ENCODE measurements around the gene PNPO. TPM values are rescaled to one million over a fixed set of nuclear protein-coding genes. Genes with fewer than 3 reads are reported as not detected.

Gene PNPO
- 10 to 100 TPM; 14.5 to 18.8 TPM for total RNA-seq
- long read RNA-seq, donor 1, transcript PNPO-217 (7 exons, 3,465 nt) = major isoform, 7 of 9 reads
- long read RNA-seq, donor 1, partial matches to known transcripts = 1 of 9 reads
- long read RNA-seq, donor 1, other reads (novel, unspliced or antisense) = 0 of 9 reads
- long read RNA-seq, donor 2, transcript PNPO-217 (7 exons, 3,465 nt) = major isoform, 9 of 14 reads
- long read RNA-seq, donor 2, partial matches to known transcripts = 0 of 14 reads
- long read RNA-seq, donor 2, other reads (novel, unspliced or antisense) = 1 of 14 reads

DNA sequence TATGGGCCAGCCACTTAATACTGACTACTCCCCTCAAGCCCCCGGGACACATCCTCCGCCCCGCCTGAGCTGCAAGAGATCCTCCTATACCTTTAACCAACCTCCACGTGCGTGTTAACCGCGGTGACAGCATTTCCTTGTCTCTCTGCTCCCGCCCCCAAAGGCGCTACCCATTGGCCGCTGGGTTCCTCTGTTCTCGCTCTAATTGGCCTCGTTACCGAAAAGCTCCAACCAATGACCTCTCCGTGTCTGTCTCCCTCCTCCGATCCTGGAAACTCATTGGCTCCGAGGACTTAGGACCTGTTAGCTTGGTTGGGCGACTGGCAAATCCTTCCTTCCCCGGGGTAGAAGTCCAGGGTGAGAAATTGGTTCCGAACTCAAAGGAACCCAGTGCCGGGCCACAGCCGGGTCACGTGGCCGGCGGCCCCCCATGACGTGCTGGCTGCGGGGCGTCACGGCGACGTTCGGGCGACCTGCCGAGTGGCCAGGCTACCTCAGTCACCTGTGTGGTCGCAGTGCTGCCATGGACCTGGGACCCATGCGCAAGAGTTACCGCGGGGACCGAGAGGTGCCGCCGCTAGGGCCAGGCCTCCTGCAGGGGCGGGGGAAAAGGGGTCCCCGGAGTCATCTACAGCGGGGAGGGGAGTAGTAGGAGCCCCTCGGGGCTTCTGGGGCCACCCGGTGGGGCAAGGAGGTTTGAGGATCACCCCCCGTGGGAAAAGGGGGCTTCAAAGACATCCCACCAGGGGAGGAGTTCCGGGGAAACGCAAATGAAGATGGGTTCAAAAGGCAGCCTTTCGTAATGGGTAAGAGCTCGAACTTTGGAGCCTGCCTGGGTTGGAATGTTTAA lies at the start of gene PNPO:
Gene PNPO (plus strand): TSS at position 326 of the 850 bp plus-strand sequence. CDS start 105 bp downstream, at position 431.
- peak; percentile 98 for DNase-seq (ENCODE audit: low spot score)

GRCh38 chr17:47894498-47895346 lies 46.6 kb upstream of the PNPO start:
- intact Hi-C loops (cut with DNase I) = loop anchor here (5.0 kb wide), 2 partner anchors 48 to 53 kb away; partner anchors contain the start of gene PNPO (in 1 of the 2)
- no peak for DNase-seq (ENCODE audit: low spot score)

More for the DNA sequence above, at the start of gene PNPO:
- intact Hi-C loops (cut with DNase I) = loop anchor here in 1 of 2 donors (5.0 kb wide), 1 partner anchor 44 kb away; the partner anchor contains the start of gene SP2

DNA sequence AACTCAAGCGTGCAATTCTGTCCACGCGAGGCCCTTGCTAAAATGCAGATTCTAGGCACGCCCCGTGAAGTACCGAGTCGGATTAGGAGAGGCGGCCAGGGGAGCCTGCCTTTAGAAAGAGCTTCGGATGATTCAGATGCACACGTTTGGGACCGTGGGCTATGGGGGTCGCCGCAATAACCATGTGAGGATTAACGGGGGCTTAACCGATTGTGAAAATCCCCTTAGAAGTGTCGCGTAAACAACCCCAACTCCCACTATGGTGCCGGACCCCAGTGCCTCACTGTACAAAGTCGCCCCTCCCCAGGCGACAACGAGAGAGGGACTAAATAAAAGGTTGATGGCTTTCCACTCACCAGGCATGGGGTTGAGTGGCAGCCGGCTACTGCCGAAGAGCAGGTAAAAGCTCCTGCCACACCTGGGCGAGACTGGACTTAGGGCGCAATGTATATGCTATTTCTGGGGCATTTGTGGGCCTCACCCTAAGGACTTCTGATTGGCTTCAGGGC lies 46.0 kb upstream of the PNPO start:
- intact Hi-C loops (cut with DNase I) = loop anchor here (5.0 kb wide), 2 partner anchors 47 to 52 kb away; partner anchors contain the start of gene PNPO (in 1 of the 2)
- DNase-seq (ENCODE audit: low spot score) = peak; percentile 82

DNA sequence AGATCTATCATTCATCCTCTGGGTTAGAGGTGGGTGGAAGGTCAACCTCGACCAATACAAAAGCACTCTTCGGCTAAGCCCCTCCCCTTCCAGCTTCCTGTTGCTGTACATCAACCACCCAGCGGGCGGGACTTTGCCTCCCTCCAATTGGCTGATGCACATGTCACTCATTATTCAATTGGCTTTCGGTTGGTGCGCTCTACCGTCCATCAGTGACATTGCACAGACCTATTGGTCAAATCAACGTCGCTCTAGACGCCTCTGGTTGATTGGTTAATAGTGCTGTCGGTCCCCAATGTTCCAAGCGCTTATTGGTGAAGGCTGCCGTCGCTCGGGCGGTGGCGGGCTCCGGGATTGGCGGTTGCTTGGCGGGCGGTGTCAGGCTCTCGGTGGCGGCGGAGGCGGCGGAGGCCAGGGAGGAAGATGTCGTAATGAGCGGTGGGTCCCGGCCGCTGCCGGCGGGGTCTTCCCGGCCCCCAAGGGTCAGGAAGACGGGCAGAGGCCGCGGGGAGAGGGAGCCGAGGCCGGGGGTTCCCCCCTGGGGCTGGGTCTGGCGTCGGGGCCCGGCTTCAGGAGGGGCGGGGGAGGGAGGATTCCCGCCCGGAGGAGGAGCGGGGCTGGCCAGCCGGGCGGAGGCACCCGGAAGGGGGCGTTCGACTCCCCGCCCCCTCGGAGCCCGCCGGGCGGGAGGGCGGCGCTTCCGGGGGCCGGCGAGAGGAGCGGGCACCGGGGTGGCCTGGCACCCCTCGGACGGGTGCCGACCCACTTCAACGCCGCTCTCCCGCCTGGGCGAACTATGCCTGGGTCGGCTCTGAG lies 45.3 kb upstream of the PNPO start, which contains the start of gene SP2:
Gene SP2 (plus strand): TSS at position 381 of the 816 bp plus-strand sequence. CDS start 51 bp downstream, at position 432.
- intact Hi-C loops (cut with DNase I) = loop anchor here (5.0 kb wide), 2 partner anchors 46 to 51 kb away; partner anchors contain the start of gene PNPO (in 1 of the 2)
- peak; percentile 99 for DNase-seq (ENCODE audit: low spot score)

DNA sequence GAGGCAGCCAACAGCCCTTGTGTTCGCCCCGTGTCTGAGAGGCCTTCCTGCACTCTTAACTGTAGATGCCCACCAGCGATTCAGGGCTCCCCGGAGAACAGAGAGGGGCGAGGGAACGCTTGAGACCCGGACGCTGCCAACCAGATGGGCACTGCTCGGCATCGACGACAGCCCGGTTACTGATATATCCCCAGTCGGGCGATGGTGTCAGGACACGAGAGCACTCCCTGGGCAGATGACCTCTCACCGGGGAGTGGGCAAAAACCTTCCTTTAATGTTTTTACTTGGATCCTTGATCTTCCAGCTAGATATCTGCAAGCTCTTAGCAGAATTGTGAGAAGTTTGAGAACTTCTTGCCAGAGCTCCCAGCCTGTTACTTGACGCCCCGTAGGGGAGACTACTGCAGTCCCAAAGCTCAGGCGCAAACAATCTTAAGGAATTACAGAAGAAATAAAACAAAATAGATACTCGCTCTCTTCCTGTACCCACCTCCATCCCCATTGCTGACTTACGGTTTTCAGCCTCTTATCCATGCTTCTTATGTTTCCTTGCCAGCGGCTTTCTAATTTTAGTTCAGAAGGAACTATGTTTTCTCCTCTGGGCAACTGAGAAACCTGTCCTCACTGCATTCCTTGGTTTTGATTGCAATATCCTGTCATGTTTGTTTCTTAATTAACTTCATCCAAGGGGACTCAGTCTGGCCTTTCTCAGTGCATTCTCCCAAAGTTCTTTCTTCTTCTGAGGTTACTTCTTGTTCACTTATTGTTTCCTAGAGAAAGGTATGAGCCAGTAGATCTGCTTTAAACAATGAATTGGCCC lies 44.5 kb upstream of the PNPO start:
- intact Hi-C loops (cut with DNase I) = loop anchor here (5.0 kb wide), 2 partner anchors 45 to 50 kb away; partner anchors contain the start of gene PNPO (in 1 of the 2)
- no peak for DNase-seq (ENCODE audit: low spot score)

DNA sequence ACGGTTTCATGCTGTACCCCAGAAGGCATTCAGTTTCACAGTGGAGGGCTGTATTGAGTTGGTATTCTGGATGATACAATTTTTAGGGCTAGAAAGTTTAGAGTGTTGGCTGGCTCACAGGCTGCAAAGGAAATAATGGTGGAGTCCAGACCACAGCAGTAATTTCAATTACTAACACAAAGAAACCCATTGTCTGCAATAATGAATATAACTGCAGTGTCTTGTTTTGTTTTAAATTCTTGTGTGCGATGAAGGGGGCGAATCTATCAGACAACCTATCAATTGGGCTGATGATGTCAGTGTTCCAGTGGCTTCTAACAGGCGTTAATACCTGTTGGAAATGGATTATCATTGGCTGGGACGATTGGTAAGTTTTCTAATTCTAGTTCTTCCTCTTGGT lies 43.8 kb upstream of the PNPO start:
- DNase-seq (ENCODE audit: low spot score) = no peak
- intact Hi-C loops (cut with DNase I) = loop anchor here (5.0 kb wide), 2 partner anchors 45 to 50 kb away; partner anchors contain the start of gene PNPO (in 1 of the 2)

DNA sequence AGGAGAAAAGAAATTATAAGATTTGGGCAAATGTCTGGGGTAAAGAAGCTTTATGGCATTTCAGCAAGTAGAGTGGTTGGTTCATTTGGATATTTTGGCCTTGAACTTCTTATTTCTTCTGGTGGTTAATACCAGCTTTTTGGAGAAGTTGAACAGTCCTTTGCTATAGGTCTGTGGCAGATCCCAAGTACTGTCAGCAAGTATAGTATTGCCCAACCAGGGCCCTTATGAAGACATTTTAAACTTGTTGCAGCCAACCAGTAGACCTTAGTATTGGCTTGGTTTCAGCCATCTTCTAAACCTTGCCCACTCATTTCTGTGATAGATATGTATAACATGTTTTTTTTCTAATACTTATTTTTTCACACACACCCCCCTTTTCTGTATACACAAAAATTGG lies 43.1 kb upstream of the PNPO start:
- intact Hi-C loops (cut with DNase I) = loop anchor here (5.0 kb wide), 2 partner anchors 44 to 49 kb away; partner anchors contain the start of gene PNPO (in 1 of the 2)

GRCh38 chr17:47899643-47900042 lies 41.7 kb upstream of the PNPO start:
- no peak for DNase-seq (ENCODE audit: low spot score)
- intact Hi-C loops (cut with DNase I) = loop anchor here (5.0 kb wide), 2 partner anchors 43 to 48 kb away; partner anchors contain the start of gene PNPO (in 1 of the 2)

More for the DNA sequence above, 43.1 kb upstream of the PNPO start:
- no peak for DNase-seq (ENCODE audit: low spot score)

DNA sequence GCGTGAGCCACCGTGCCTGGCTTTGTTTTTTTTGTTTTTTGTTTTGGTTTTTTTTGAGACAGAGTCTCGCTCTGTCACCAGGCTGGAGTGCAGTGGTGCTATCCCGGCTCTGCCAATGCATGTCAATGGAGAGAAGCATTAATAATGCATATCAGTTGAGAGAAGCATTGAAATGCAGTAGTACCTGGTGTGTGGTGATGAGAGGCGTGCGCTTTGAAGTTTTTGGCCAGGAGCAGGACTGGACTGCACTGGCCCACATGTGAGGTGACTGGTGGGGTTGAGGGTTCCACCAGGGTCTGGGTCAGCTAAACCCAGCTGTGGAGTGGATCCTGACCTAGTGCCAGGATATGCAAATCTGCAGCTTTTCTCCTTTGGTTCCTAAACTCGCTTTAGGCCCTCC lies 39.9 kb upstream of the PNPO start:
- DNase-seq (ENCODE audit: low spot score) = no peak
- intact Hi-C loops (cut with DNase I) = no loop called here

DNA sequence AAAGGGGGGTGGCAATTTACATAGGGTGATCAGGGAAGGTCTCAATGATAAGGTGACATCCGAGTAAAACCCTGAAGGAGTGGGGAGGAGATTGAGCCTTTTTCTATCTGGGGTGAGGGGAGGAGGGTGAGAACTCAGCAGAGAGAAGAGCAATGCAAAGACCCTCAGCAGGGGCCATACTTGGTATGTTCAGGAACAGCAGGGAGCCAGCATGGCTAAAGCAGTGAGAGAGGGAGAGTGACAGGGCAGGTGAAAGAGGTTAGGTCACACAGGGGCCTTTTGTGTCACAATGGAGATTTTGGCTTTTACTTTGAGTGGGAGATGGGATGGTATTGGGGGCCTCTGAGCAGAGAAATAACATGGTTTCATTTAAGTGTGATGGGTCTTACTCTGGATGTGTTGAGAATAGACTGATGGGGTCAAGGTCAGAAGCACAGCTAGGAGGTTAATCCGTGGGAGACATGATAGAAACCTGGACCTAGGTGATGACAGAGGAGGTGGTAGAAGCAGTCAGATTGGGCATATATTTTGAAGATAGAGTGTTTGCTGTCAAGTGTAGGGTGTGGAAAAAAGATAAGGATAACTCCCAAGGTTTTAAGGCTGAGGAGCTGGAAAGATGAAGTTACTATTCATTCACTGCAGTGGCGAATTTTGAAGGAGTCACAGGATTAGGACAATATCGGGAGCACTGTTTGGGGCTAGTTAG lies 39.2 kb upstream of the PNPO start:
- DNase-seq (ENCODE audit: low spot score) = no peak
- intact Hi-C loops (cut with DNase I) = no loop called here

DNA sequence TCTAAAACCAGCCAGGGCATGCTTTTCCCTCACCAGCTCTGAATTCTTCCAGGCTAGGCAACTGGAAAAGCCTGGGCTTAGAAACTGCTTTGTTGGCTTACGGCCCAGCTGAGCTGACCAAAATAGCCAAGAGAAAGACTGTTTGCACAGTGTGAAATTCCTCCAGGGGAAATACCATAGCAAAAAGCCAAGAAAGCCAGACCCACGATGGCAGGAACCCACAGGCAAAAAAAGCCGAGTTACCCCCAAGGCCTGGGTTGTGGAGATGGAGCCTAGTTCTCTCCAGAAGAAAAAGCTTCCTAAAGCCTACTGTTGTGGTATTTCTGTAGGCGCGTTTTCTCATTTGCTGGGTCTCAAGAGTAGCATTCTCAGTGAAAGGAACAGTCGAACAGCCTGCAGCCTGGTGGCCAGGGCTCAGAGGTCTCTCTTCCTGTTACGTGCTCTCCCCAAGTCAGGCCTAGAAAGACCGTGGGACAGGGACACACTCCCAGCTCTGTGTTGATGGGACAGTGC lies 36.1 kb upstream of the PNPO start:
- DNase-seq (ENCODE audit: low spot score) = peak; percentile 87
- intact Hi-C loops (cut with DNase I) = no loop called here

DNA sequence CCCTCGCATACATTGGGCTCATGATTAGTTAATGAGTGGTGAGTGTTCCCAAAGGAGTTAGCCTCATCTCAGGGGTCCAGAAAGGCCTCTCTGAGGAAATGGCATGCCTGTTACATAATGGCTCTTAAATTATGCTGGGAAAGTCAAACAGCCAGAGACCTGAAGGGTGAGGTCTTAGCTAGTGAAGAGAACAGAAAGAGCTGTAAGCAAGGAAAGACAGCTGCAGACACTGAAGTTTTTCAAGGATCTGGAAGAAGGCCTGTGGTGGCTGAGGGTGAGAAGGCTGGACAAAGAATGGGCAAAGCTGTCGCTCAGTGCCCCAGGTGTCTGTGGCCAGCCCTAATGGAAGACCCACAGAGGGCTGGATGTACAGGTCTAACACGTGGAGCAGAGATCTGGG lies 34.9 kb upstream of the PNPO start:
- no peak for DNase-seq (ENCODE audit: low spot score)
- intact Hi-C loops (cut with DNase I) = no loop called here

DNA sequence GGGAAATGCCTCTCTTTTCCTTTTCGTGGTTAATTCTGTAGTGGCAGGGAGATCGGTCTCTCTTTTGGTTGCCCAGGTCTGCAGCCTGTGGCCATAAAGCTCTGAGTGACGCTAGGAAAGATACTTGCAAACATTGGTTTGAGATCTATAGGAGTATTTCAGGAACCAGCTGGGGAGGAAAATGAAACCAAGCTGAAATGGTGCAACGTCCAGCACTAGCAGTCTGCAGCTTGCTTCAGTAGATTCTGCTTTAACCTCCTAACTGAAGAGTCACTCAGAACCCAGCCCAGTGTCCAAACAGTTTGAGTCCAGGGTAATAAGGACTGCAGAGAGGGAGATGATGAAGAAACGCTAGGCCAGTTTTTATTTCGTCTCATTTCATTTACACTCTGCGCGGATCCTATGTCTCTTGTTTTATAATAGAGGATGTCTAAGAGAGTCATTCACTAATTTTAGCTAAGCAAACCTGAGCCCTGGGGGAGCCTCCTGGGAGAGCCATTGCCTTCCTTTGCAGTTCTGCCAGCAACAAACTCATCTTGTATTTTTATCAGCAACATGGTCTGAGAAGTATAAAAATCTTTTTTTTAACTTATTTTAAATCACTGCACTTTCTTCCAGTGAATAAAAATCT lies 33.3 kb upstream of the PNPO start:
- no peak for DNase-seq (ENCODE audit: low spot score)
- intact Hi-C loops (cut with DNase I) = no loop called here

- no peak for DNase-seq (ENCODE audit: low spot score)
- intact Hi-C loops (cut with DNase I) = loop anchor here in 1 of 2 donors (10.0 kb wide), 1 partner anchor 1782 kb away; no protein-coding TSS in a partner anchor
These were observed 28.3 kb upstream of the PNPO start for GRCh38 chr17:47913050-47913449.

DNA sequence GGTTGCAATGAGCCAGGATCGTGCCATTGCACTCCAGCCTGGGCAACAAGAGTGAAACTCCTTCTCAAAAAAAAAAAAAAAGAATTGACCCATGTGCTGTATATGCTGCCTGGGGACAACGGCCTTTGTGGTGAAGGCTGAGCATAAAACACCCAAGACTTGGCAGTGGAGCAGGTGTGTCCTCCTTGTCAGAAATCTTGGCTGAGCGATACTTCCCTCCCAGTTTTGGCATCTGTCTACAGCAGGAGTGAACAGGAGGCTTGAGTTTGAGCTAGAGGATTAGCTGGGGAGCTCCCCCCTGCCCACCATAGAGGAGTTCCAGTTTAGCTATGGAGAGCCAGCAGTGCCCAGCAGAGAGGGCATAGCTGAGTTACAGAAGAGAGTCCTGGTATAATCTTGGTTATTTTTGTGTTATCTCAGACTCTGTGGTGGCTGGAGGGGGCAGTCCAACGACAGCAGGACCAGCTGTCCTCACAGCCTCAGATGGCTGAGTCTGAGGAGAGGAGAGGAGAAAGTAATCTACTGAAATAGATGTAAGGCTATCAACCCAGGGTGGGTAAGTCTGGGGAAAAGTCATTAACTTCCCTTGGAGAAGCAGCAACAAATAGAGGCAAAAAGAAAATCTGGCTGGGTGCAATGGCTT lies 26.9 kb upstream of the PNPO start:
- intact Hi-C loops (cut with DNase I) = loop anchor here in 1 of 2 donors (10.0 kb wide), 1 partner anchor 1780 kb away; no protein-coding TSS in a partner anchor
- no peak for DNase-seq (ENCODE audit: low spot score)
